K562 (cell line): Measurements from ENCODE around the gene GADD45B. TPM values are rescaled to one million over a fixed set of nuclear protein-coding genes. Genes with fewer than 3 reads are reported as not detected.

Experiments used
- CAMTA2 ChIP-seq: fragments of 250-450 bp; sonication (Bioruptor Pico); conservative IDR thresholded peaks from 2 replicates; pipeline ENCODE4 v1.5.1; 2022
- CBX1 ChIP-seq: sonication (generic); IDR thresholded peaks from 2 replicates; pipeline ENCODE4 v1.6.1; 2016; ENCODE audit warnings: antibody characterized with exemption, low read depth, mild to moderate bottlenecking
- DACH1 ChIP-seq: fragments of 450-650 bp; IDR thresholded peaks from 2 replicates; pipeline ENCODE4 v1.6.1; 2018; ENCODE audit not compliant: partially characterized antibody
- E2F3 ChIP-seq: fragments of 250-450 bp; sonication (Bioruptor Pico); IDR thresholded peaks from 2 replicates; pipeline ENCODE4 v1.4.0; 2020; ENCODE audit warnings: mild to moderate bottlenecking
- ETV5 ChIP-seq: sonication (generic); formaldehyde crosslinking; IDR thresholded peaks from 2 replicates; pipeline ENCODE4 v1.4.0; 2020; ENCODE audit warnings: low read depth, mild to moderate bottlenecking, missing genetic modification reagents
- GABPB1 ChIP-seq: sonication (generic); formaldehyde crosslinking; IDR thresholded peaks from 2 replicates; pipeline ENCODE4 v1.8.0; 2022; ENCODE audit warnings: mild to moderate bottlenecking, missing genetic modification reagents
- GTF2B ChIP-seq: IDR thresholded peaks from 2 replicates; pipeline ENCODE4 v1.6.1; 2011; ENCODE audit not compliant: insufficient read length; ENCODE audit errors: extremely low read depth
- JUND ChIP-seq, 2 experiments: IDR thresholded peaks; 2 replicates in 1 of 2; 3 replicates in 1 of 2; pipeline ENCODE4 v1.6.1; 2011; ENCODE audit warnings: borderline replicate concordance in 2 of 2, low read depth in 2 of 2, low read length in 2 of 2, improper control_type of control experiment in 1 of 2, missing biosample characterization in 1 of 2, missing genetic modification characterization in 1 of 2, missing genetic modification reagents in 1 of 2
- KDM1A ChIP-seq, 2 experiments: fragments of 450-650 bp; IDR thresholded peaks; 2 replicates each; pipeline ENCODE4 v1.6.1; 2016; ENCODE audit warnings: mild to moderate bottlenecking in 2 of 2
- MCM2 ChIP-seq: fragments of 450-650 bp; IDR thresholded peaks from 2 replicates; pipeline ENCODE4 v1.6.1; 2017; ENCODE audit warnings: low read depth, mild to moderate bottlenecking
- MED1 ChIP-seq: sonication (generic); formaldehyde crosslinking; IDR thresholded peaks from 2 replicates; pipeline ENCODE4 v1.8.1; 2023; ENCODE audit warnings: missing genetic modification reagents, borderline replicate concordance
- MXD1 ChIP-seq: fragments of 250-450 bp; sonication (Bioruptor Pico); IDR thresholded peaks from 2 replicates; pipeline ENCODE4 v1.8.0; 2021; ENCODE audit warnings: borderline replicate concordance, mild to moderate bottlenecking, moderate library complexity; ENCODE audit not compliant: poor library complexity, severe bottlenecking
- MYNN ChIP-seq, 2 experiments: sonication (generic); formaldehyde crosslinking in 1 of 2; IDR thresholded peaks; 2 replicates each; pipeline versions ENCODE4 v1.5.0 to v1.6.1; 2016 to 2020; ENCODE audit warnings: antibody characterized with exemption in 1 of 2, missing genetic modification reagents in 1 of 2
- TCF7 ChIP-seq: sonication (generic); IDR thresholded peaks from 2 replicates; pipeline ENCODE4 v1.6.1; 2016; ENCODE audit warnings: antibody characterized with exemption, borderline replicate concordance
- ZBTB2 ChIP-seq: fragments of 450-650 bp; IDR thresholded peaks from 2 replicates; pipeline ENCODE4 v1.6.1; 2016; ENCODE audit warnings: antibody characterized with exemption
- ZC3H8 ChIP-seq: fragments of 450-650 bp; IDR thresholded peaks from 2 replicates; pipeline ENCODE4 v1.6.1; 2017
- ZKSCAN8 ChIP-seq: fragments of 200-800 bp; sonication (Bioruptor generic); IDR thresholded peaks from 2 replicates; pipeline ENCODE4 v1.6.1; 2016; ENCODE audit warnings: missing genetic modification characterization, missing compliant biosample characterization
- ZNF561 ChIP-seq: fragments of 450-650 bp; formaldehyde crosslinking; conservative IDR thresholded peaks from 2 replicates; pipeline ENCODE4 v1.4.0; 2020; ENCODE audit warnings: mild to moderate bottlenecking, moderate library complexity
- polyA plus RNA-seq, 8 experiments: library from polyadenylated mRNA; depleted of rRNA in 4 of 8; stranded (reverse) in 5 of 8; unstranded in 3 of 8; fragments of >200 nt; fragmentation: Nextera tagmentation in 2 of 8; fragmentation: Illumina TruSeq in 1 of 8; extraction: Ambion mirVana in 2 of 8; extraction: Trizol in 1 of 8; gene quantifications; 2 replicates each; pipeline versions ENCODE4 v1.2.1 to v1.2.3, GENCODE V29; 2011 to 2014; ENCODE audit warnings: inconsistent platforms in 1 of 8, missing spikeins in 1 of 8
- total RNA-seq, 7 experiments: library from RNA; depleted of rRNA in 6 of 7; stranded (reverse); fragments of >200 nt in 6 of 7; fragmentation: Illumina TruSeq in 2 of 7; extraction: Trizol in 2 of 7; gene quantifications; 2 replicates each; pipeline versions ENCODE4 v1.2.1 to v1.2.3, GENCODE V29; 2011 to 2021; ENCODE audit warnings: low replicate concordance in 1 of 7
- TF ChIP-seq, protein P1 (sequence below): fragments of 250-450 bp; sonication (Bioruptor Pico); IDR thresholded peaks from 2 replicates; pipeline ENCODE4 v1.5.0; 2021
- TF ChIP-seq, protein P2 (sequence below): sonication (generic); formaldehyde crosslinking; IDR thresholded peaks from 2 replicates; pipeline ENCODE4 v1.8.1; 2023; ENCODE audit warnings: mild to moderate bottlenecking, missing genetic modification reagents

The GADD45B gene
- total and polyA plus RNA-seq, 9 of the 15 experiments (the other 6 are each of a cell fraction or from before 2014, with no cell fraction given) = 0.06 to 4.1 (median 2.1) TPM

DNA sequence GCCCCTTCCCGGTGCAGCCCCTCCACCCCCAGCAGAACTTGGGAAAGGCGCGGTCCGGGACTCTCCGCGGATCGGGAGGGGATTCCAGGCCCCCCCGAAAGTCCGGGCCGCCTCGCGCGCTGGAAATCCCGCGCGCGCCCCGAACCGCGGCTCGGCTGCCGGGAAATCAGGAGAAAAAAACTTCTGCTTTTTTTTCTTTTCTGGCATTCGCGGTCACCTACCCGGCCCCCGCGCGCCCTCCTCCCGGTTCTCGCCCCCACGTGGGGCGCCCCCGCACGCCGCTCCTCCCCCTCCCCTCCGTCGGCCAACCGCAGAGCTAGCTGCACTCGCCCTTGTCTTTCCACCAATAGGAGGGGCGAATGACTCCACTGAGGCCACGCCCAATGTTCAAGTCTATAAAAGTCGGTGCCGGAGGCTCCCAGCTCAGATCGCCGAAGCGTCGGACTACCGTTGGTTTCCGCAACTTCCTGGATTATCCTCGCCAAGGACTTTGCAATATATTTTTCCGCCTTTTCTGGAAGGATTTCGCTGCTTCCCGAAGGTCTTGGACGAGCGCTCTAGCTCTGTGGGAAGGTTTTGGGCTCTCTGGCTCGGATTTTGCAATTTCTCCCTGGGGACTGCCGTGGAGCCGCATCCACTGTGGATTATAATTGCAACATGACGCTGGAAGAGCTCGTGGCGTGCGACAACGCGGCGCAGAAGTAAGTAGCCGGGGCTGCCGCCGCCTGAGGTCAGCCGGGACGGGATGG lies at the start of gene GADD45B (continued):
- no peak for TF ChIP-seq MCM2
- TF ChIP-seq MYNN (IDR thresholded peaks at IDR 0.05) = 0 out of 2 replicates have a peak, but pooled peaks have one; percentile 5
- TF ChIP-seq MYNN (CRISPR knock-in tag; IDR thresholded peaks at IDR 0.05) = no peak
- no peak for TF ChIP-seq ZKSCAN8 (CRISPR knock-in tag)
- TF ChIP-seq MXD1 (CRISPR knock-in tag) = no peak
- TF ChIP-seq ZBTB2 = peak; percentile 46; the same call in 1 of the 2 replicates
- TF ChIP-seq GABPB1 = peak; percentile 66; the same call in 1 of the 2 replicates
- TF ChIP-seq GTF2B = peak; percentile 92
- TF ChIP-seq ZC3H8 = 0 out of 2 replicates have a peak, but pooled peaks have one; percentile 54
- no peak for TF ChIP-seq ZNF561 (CRISPR knock-in tag)
- no peak for TF ChIP-seq E2F3
- TF ChIP-seq, protein P1, sequence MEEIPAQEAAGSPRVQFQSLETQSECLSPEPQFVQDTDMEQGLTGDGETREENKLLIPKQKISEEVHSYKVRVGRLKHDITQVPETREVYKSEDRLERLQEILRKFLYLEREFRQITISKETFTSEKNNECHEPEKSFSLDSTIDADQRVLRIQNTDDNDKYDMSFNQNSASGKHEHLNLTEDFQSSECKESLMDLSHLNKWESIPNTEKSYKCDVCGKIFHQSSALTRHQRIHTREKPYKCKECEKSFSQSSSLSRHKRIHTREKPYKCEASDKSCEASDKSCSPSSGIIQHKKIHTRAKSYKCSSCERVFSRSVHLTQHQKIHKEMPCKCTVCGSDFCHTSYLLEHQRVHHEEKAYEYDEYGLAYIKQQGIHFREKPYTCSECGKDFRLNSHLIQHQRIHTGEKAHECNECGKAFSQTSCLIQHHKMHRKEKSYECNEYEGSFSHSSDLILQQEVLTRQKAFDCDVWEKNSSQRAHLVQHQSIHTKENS (CRISPR knock-in tag) = no peak
- no peak for TF ChIP-seq ETV5 (CRISPR knock-in tag)
- peak; percentile 47 for TF ChIP-seq CBX1
- TF ChIP-seq CAMTA2 (CRISPR knock-in tag) = no peak
- no peak for TF ChIP-seq DACH1
- TF ChIP-seq, protein P2, sequence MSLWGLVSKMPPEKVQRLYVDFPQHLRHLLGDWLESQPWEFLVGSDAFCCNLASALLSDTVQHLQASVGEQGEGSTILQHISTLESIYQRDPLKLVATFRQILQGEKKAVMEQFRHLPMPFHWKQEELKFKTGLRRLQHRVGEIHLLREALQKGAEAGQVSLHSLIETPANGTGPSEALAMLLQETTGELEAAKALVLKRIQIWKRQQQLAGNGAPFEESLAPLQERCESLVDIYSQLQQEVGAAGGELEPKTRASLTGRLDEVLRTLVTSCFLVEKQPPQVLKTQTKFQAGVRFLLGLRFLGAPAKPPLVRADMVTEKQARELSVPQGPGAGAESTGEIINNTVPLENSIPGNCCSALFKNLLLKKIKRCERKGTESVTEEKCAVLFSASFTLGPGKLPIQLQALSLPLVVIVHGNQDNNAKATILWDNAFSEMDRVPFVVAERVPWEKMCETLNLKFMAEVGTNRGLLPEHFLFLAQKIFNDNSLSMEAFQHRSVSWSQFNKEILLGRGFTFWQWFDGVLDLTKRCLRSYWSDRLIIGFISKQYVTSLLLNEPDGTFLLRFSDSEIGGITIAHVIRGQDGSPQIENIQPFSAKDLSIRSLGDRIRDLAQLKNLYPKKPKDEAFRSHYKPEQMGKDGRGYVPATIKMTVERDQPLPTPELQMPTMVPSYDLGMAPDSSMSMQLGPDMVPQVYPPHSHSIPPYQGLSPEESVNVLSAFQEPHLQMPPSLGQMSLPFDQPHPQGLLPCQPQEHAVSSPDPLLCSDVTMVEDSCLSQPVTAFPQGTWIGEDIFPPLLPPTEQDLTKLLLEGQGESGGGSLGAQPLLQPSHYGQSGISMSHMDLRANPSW (CRISPR knock-in tag) = no peak
- no peak for TF ChIP-seq MED1 (CRISPR knock-in tag)
- TF ChIP-seq TCF7 = no peak
- TF ChIP-seq KDM1A (IDR thresholded peaks at IDR 0.05) = no peak
- TF ChIP-seq JUND (IDR thresholded peaks at IDR 0.05; ENCODE audit: borderline replicate concordance, low read depth, low read length) = peak; percentile 61; the same call in 1 of the 2 replicates
- no peak for TF ChIP-seq JUND (tag; IDR thresholded peaks at IDR 0.05; ENCODE audit: borderline replicate concordance, low read depth, low read length)
